Measurements from ENCODE around the gene CLIP2. TPM values are rescaled to one million over a fixed set of nuclear protein-coding genes. Genes with fewer than 3 reads are reported as not detected.

The CLIP2 gene
- total RNA-seq, 1 experiment from 2014 or later, result 26.2 TPM

GRCh38 chr7:74443543-74444247 is 154.5 kb downstream of the CLIP2 start:
- Histone ChIP-seq H3F3A (ENCODE audit: low read length, unreplicated experiment) (no peaks in the 10 kb centered on the region), H3K27ac (ENCODE audit: low read length) (no peak overlapping the region), H3K4me2 (ENCODE audit: low read length) (no peak overlapping the region), H3K9ac (ENCODE audit: low read length) (no peak overlapping the region), H4K20me1 (ENCODE audit: low read length) (no peaks in the 10 kb centered on the region), H3K36me3 (ENCODE audit: low read depth, low read length) (no peaks in the 10 kb centered on the region), H3K79me2 (ENCODE audit: low read length) (no peaks in the 10 kb centered on the region), H3K27me3 (ENCODE audit: low read length) (no peaks in the 10 kb centered on the region), H3K4me1 (ENCODE audit: insufficient read depth, low read length) (no peaks in the 10 kb centered on the region), H2AFZ (ENCODE audit: low read length) (no peak overlapping the region), H3K4me3 (ENCODE audit: low read length) (no peak overlapping the region), H3K9me2 (replicated peaks; ENCODE audit: low read length) (no peaks in the 10 kb centered on the region), H3K9me3 (ENCODE audit: low read length) (no peaks in the 10 kb centered on the region)
- ChIA-PET CTCF (no interaction called here), POLR2A (ENCODE audit: unreplicated experiment) (no interaction called here)
- intact Hi-C loops (cut with micrococcal nuclease), result no loop called here
- no peak for ATAC-seq
- no peak for TF ChIP-seq EZH2 (IDR thresholded peaks at IDR 0.05; ENCODE audit: low read length, unreplicated experiment)
- no peak for TF ChIP-seq CTCF (conservative IDR thresholded peaks at IDR 0.05; ENCODE audit: low read depth, low read length)
- no peak for TF ChIP-seq EZH2phosphoT487 (IDR thresholded peaks at IDR 0.05; ENCODE audit: borderline replicate concordance, low read length)
- no TSS peak for BruUV-seq (replicated peaks)
- no peak for DNase-seq

DNA sequence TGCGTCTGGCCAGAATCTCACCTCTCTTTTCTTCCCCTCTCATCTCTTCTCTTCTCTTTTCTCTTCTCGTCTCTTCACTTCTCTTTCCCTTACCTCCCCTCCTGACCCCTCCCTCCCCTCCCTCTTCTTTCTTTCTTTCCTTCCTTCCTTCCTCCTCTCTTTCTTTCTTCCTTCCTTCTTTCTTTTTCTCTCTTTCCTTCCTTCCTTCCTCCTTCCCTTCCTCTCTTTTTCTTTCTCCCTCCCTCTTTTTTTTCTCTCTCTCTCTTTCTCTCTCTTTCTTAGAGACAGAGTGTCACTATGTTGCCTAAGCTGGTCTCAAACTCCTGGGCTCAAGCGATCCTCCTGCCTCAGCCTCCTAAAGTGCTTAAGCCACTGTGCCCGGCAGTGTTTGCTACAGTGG is 159.9 kb downstream of the CLIP2 start:
- ATAC-seq (no peak), DNase-seq (no peak)
- Histone ChIP-seq H3K4me3 (ENCODE audit: low read length) (no peak overlapping the region), H3K9me2 (replicated peaks; ENCODE audit: low read length) (no peaks in the 10 kb centered on the region), H2AFZ (ENCODE audit: low read length) (no peak overlapping the region), H3K9me3 (ENCODE audit: low read length) (no peaks in the 10 kb centered on the region), H3K27me3 (ENCODE audit: low read length) (no peaks in the 10 kb centered on the region), H3K4me2 (ENCODE audit: low read length) (no peak overlapping the region), H4K20me1 (ENCODE audit: low read length) (no peaks in the 10 kb centered on the region), H3K27ac (ENCODE audit: low read length) (no peak overlapping the region), H3K4me1 (ENCODE audit: insufficient read depth, low read length) (peaks cover 14% of the 10 kb centered on the region), H3K9ac (ENCODE audit: low read length) (no peak overlapping the region), H3K36me3 (ENCODE audit: low read depth, low read length) (no peaks in the 10 kb centered on the region), H3K79me2 (ENCODE audit: low read length) (peaks cover 4% of the 10 kb centered on the region), H3F3A (ENCODE audit: low read length, unreplicated experiment) (peaks cover 5% of the 10 kb centered on the region)
- intact Hi-C loops (cut with micrococcal nuclease), result no loop called here
- POLR2A ChIA-PET (ENCODE audit: unreplicated experiment), result interaction anchor here (0.7 kb wide), 1 partner anchor 349 kb away, joined by 3 read pairs; no protein-coding TSS in a partner anchor
- CTCF ChIA-PET, result interaction anchor here (0.7 kb wide), 1 partner anchor 66 kb away, joined by 8 read pairs; no protein-coding TSS in a partner anchor
- BruUV-seq (replicated peaks), result no TSS peak
- TF ChIP-seq EZH2phosphoT487 (IDR thresholded peaks at IDR 0.05; ENCODE audit: borderline replicate concordance, low read length) (no peak), CTCF (conservative IDR thresholded peaks at IDR 0.05; ENCODE audit: low read depth, low read length) (no peak), EZH2 (IDR thresholded peaks at IDR 0.05; ENCODE audit: low read length, unreplicated experiment) (no peak)

- Histone ChIP-seq H3K27me3 (ENCODE audit: low read length) (no peaks in the 10 kb centered on the region), H3K4me3 (ENCODE audit: low read length) (no peak overlapping the region), H4K20me1 (ENCODE audit: low read length) (no peaks in the 10 kb centered on the region), H3K4me2 (ENCODE audit: low read length) (no peak overlapping the region), H3K9ac (ENCODE audit: low read length) (no peak overlapping the region), H3K79me2 (ENCODE audit: low read length) (peaks cover 11% of the 10 kb centered on the region), H3K4me1 (ENCODE audit: insufficient read depth, low read length) (peaks cover 18% of the 10 kb centered on the region), H3F3A (ENCODE audit: low read length, unreplicated experiment) (peaks cover 5% of the 10 kb centered on the region), H3K9me3 (ENCODE audit: low read length) (no peaks in the 10 kb centered on the region), H3K27ac (ENCODE audit: low read length) (no peak overlapping the region), H3K36me3 (ENCODE audit: low read depth, low read length) (no peaks in the 10 kb centered on the region), H3K9me2 (replicated peaks; ENCODE audit: low read length) (no peaks in the 10 kb centered on the region), H2AFZ (ENCODE audit: low read length) (no peak overlapping the region)
- peak; percentile 75 for DNase-seq
- ChIA-PET CTCF (interaction anchor here (0.6 kb wide), 1 partner anchor 512 kb away, joined by 3 read pairs; no protein-coding TSS in a partner anchor), POLR2A (ENCODE audit: unreplicated experiment) (interaction anchor here (0.7 kb wide), 1 partner anchor 349 kb away, joined by 3 read pairs; no protein-coding TSS in a partner anchor)
- ATAC-seq, result no peak
- intact Hi-C loops (cut with micrococcal nuclease), result loop anchor here (1.0 to 2.0 kb wide), 2 partner anchors 33 to 95 kb away; no protein-coding TSS in a partner anchor
- peak; percentile 79 for TF ChIP-seq CTCF (conservative IDR thresholded peaks at IDR 0.05; ENCODE audit: low read depth, low read length)
- TF ChIP-seq EZH2 (IDR thresholded peaks at IDR 0.05; ENCODE audit: low read length, unreplicated experiment), result no peak
- no TSS peak for BruUV-seq (replicated peaks)
Measured at GRCh38 chr7:74449809-74450397, 160.7 kb downstream of the CLIP2 start.

Data from PC-3 (cell line).